K562 (cell line): ENCODE measurements around the gene EML3. TPM values are rescaled to one million over a fixed set of nuclear protein-coding genes. Genes with fewer than 3 reads are reported as not detected.

Experiments used
- CHD7 ChIP-seq: fragments of 200-600 bp; sonication (generic); IDR thresholded peaks from one replicate; pipeline ENCODE4 v1.6.1; 2012; ENCODE audit warnings: mild to moderate bottlenecking, low read depth, low read length, inconsistent platforms
- LCOR ChIP-seq: sonication (generic); formaldehyde crosslinking; IDR thresholded peaks from 2 replicates; pipeline ENCODE4 v1.8.0; 2022; ENCODE audit warnings: mild to moderate bottlenecking, missing genetic modification reagents
- RAD51 ChIP-seq: fragments of 450-650 bp; IDR thresholded peaks from 2 replicates; pipeline ENCODE4 v1.7.1; 2016; ENCODE audit warnings: low read depth, mild to moderate bottlenecking, borderline replicate concordance
- RBM15 ChIP-seq: fragments of 200-400 bp; formaldehyde crosslinking; IDR thresholded peaks from 2 replicates; pipeline ENCODE4 v1.6.1; 2018; ENCODE audit warnings: mild to moderate bottlenecking, low read length, moderate library complexity; ENCODE audit not compliant: insufficient read depth
- TARDBP ChIP-seq: fragments of 450-650 bp; IDR thresholded peaks from 2 replicates; pipeline ENCODE4 v1.6.1; 2016
- ZBTB11 ChIP-seq, 3 experiments: fragments of 200-800 bp in 1 of 3; fragments of 250-450 bp in 1 of 3; fragments of 450-650 bp in 1 of 3; sonication (Bioruptor Pico) in 1 of 3; sonication (Bioruptor generic) in 1 of 3; formaldehyde crosslinking in 1 of 3; IDR thresholded peaks; 2 replicates each; pipeline versions ENCODE4 v1.6.1 to v1.8.0; 2016 to 2022; ENCODE audit warnings: mild to moderate bottlenecking in 2 of 3, missing genetic modification characterization in 2 of 3, missing compliant biosample characterization in 1 of 3, moderate library complexity in 1 of 3
- ZBTB43 ChIP-seq: sonication (generic); formaldehyde crosslinking; IDR thresholded peaks from 2 replicates; pipeline ENCODE4 v1.8.0; 2023; ENCODE audit warnings: mild to moderate bottlenecking, missing genetic modification reagents
- ZNF584 ChIP-seq: fragments of 200-800 bp; sonication (Bioruptor generic); IDR thresholded peaks from 2 replicates; pipeline ENCODE4 v1.6.1; 2016; ENCODE audit warnings: low read depth, mild to moderate bottlenecking, missing genetic modification characterization, missing compliant biosample characterization
- polyA plus RNA-seq, 8 experiments: library from polyadenylated mRNA; depleted of rRNA in 4 of 8; stranded (reverse) in 5 of 8; unstranded in 3 of 8; fragments of >200 nt; fragmentation: Nextera tagmentation in 2 of 8; fragmentation: Illumina TruSeq in 1 of 8; extraction: Ambion mirVana in 2 of 8; extraction: Trizol in 1 of 8; gene quantifications; 2 replicates each; pipeline versions ENCODE4 v1.2.1 to v1.2.3, GENCODE V29; 2011 to 2014; ENCODE audit warnings: inconsistent platforms in 1 of 8, missing spikeins in 1 of 8
- total RNA-seq, 7 experiments: library from RNA; depleted of rRNA in 6 of 7; stranded (reverse); fragments of >200 nt in 6 of 7; fragmentation: Illumina TruSeq in 2 of 7; extraction: Trizol in 2 of 7; gene quantifications; 2 replicates each; pipeline versions ENCODE4 v1.2.1 to v1.2.3, GENCODE V29; 2011 to 2021; ENCODE audit warnings: low replicate concordance in 1 of 7

EML3 gene
- total and polyA plus RNA-seq, 9 of the 15 experiments (the other 6 are each of a cell fraction or from before 2014, with no cell fraction given): 0.32 to 90.5 (median 26.4) TPM

- TF ChIP-seq ZBTB43 (CRISPR knock-in tag) (no peak), TARDBP (no peak), ZNF584 (no peak), RBM15 (no peak), RAD51 (no peak), LCOR (no peak), CHD7 (no peak), ZBTB11 (CRISPR knock-in tag; IDR thresholded peaks at IDR 0.05) (no peak)
These were observed 740 bp downstream of the EML3 start (continued) for GRCh38 chr11:62611705-62612365.
